Mucosa of descending colon (tissue), 3 donors: ENCODE data around the gene ASTN2. TPM values are rescaled to one million over a fixed set of nuclear protein-coding genes. Genes with fewer than 3 reads are reported as not detected.

Experiments used
- ATAC-seq: fragments of 200-7000 bp; cut with Tn5 transposase; one replicate; pipeline ENCODE4 v1.9.1; 2020; ENCODE audit warnings: mild to moderate bottlenecking, moderate library complexity
- DNase-seq, 3 donors: peaks; one replicate each; pipeline ENCODE4 v3.0.0-alpha.2; 2020
- H3K36me3 ChIP-seq: fragments of 200-600 bp; one replicate; pipeline ENCODE4 v1.8.0; 2021; ENCODE audit warnings: low read depth, mild to moderate bottlenecking
- H3K4me1 ChIP-seq: fragments of 200-600 bp; one replicate; pipeline ENCODE4 v1.8.0; 2021; ENCODE audit warnings: low read depth, mild to moderate bottlenecking
- H3K4me3 ChIP-seq: fragments of 200-600 bp; one replicate; pipeline ENCODE4 v1.8.0; 2021; ENCODE audit warnings: mild to moderate bottlenecking
- H3K9me3 ChIP-seq: fragments of 200-600 bp; one replicate; pipeline ENCODE4 v1.8.0; 2021; ENCODE audit warnings: mild to moderate bottlenecking
- CTCF ChIP-seq: fragments of 200-600 bp; IDR thresholded peaks from one replicate; pipeline ENCODE4 v1.8.0; 2022; ENCODE audit warnings: antibody characterized with exemption, mild to moderate bottlenecking
- intact Hi-C, 2 donors: fragments of 100-400 bp; cut with DNase I in 1 of 2; cut with micrococcal nuclease in 1 of 2; formaldehyde crosslinking; loops; one replicate each; pipeline versions ENCODE4 v1.11.0 to v1.11.1; 2022; cut with DNase I, micrococcal nuclease
- total RNA-seq, 3 donors: library from RNA; stranded (reverse); fragmentation: NEBNext Ultra II Directional in 2 of 3; extraction: Animal tissue kit (Norgen Biotek cat#: 25700) in 2 of 3; gene quantifications; one replicate each; pipeline versions ENCODE4 v1.2.1 to v1.2.4, GENCODE V29; 2021 to 2023
- donor health status: DM: no; HTN: no; CAD: no; lungs with moderate emphysema.
- donor health status: DM: no; HTN: no; CAD: no.
- donor health status: DM: no; HTN: yes; CAD: no.

Gene ASTN2
- total RNA-seq, 3 donors from 2014 or later: 3.5 to 6.1 (median 5.4) TPM

GRCh38 chr9:116471944-116472506 lies 942.8 kb downstream of the ASTN2 start:
- Histone ChIP-seq H3K36me3 (no peaks in the 10 kb centered on the region), H3K4me1 (no peaks in the 10 kb centered on the region), H3K9me3 (no peaks in the 10 kb centered on the region), H3K4me3 (no peak overlapping the region)
- ATAC-seq: no peak
- intact Hi-C loops: no loop called here
- TF ChIP-seq CTCF: no peak
- DNase-seq: no peak

- intact Hi-C loops: no loop called here
- DNase-seq: no peak
- H3K9me3 ChIP-seq: no peaks in the 10 kb centered on the region
- H3K36me3 ChIP-seq: no peaks in the 10 kb centered on the region
- H3K4me1 ChIP-seq: no peaks in the 10 kb centered on the region
- no peak for ATAC-seq
- H3K4me3 ChIP-seq: no peak overlapping the region
- TF ChIP-seq CTCF: no peak
These were observed 943.6 kb downstream of the ASTN2 start for GRCh38 chr9:116471093-116471906.

- no peak for TF ChIP-seq CTCF
- no peaks in the 10 kb centered on the region for H3K9me3 ChIP-seq
- no peak overlapping the region for H3K4me3 ChIP-seq
- DNase-seq: no peak
- H3K4me1 ChIP-seq: no peaks in the 10 kb centered on the region
- intact Hi-C loops: no loop called here
- no peak for ATAC-seq
- no peaks in the 10 kb centered on the region for H3K36me3 ChIP-seq
These were observed 945.9 kb downstream of the ASTN2 start for GRCh38 chr9:116468793-116469527.

- ATAC-seq: no peak
- intact Hi-C loops: no loop called here
- DNase-seq: no peak
- no peak for TF ChIP-seq CTCF
- H3K36me3 ChIP-seq: no peaks in the 10 kb centered on the region
- no peak overlapping the region for H3K4me3 ChIP-seq
- H3K4me1 ChIP-seq: no peaks in the 10 kb centered on the region
- H3K9me3 ChIP-seq: no peaks in the 10 kb centered on the region
These were observed 946.5 kb downstream of the ASTN2 start for GRCh38 chr9:116468369-116468768.

GRCh38 chr9:116467740-116468351 lies 947.0 kb downstream of the ASTN2 start:
- no peak for DNase-seq
- no peaks in the 10 kb centered on the region for H3K4me1 ChIP-seq
- intact Hi-C loops: no loop called here
- H3K36me3 ChIP-seq: no peaks in the 10 kb centered on the region
- no peaks in the 10 kb centered on the region for H3K9me3 ChIP-seq
- no peak for ATAC-seq
- TF ChIP-seq CTCF: no peak
- no peak overlapping the region for H3K4me3 ChIP-seq
